GM12878 (cell line): ENCODE measurements around the gene SHD. TPM values are rescaled to one million over a fixed set of nuclear protein-coding genes. Genes with fewer than 3 reads are reported as not detected.

ENCODE experiments used
- ATAC-seq: fragments of 200-7000 bp; cut with Tn5 transposase; 3 replicates; pipeline ENCODE4 v1.9.1; 2020; ENCODE audit warnings: mild to moderate bottlenecking, moderate library complexity
- BruUV-seq: library from RNA; stranded (reverse); fragments of 400-500 nt; replicated peaks from 2 replicates; lab custom pipeline; 2021; lab: Mats Ljungman, UMichigan
- CTCF ChIA-PET: fragments of 300-600 bp; sonication (Branson Sonifier 250); formaldehyde crosslinking; extraction: SDS; loops from one replicate; lab custom pipeline; 2021; ENCODE audit warnings: inconsistent platforms; lab: Yijun Ruan, JAX
- POLR2A ChIA-PET: fragments of 350-600 bp; formaldehyde crosslinking; extraction: SDS; loops from one replicate; lab custom pipeline; 2021; ENCODE audit warnings: inconsistent platforms; lab: Charles Lee
- RAD21 ChIA-PET: fragments of 300-600 bp; sonication (Branson Sonifier 250); formaldehyde crosslinking; loops from one replicate; lab custom pipeline; 2023; ENCODE audit warnings: antibody characterized with exemption; ENCODE audit not compliant: unreplicated experiment; lab: Charles Lee
- SMC1A ChIA-PET: fragments of 300-600 bp; sonication (Branson Sonifier 250); formaldehyde crosslinking; loops from one replicate; lab custom pipeline; 2023; ENCODE audit not compliant: unreplicated experiment, uncharacterized antibody; lab: Charles Lee
- DNase-seq: peaks from one replicate; pipeline ENCODE4 v3.0.0-alpha.2; 2011; ENCODE audit warnings: low read depth, low spot score
- FAIRE-seq: peaks from 3 replicates; lab custom pipeline; 2011; peaks lifted over from hg19 to GRCh38; lab: Jason Lieb, UNC
- H2AFZ ChIP-seq: 2 replicates; pipeline ENCODE4 v1.6.0; 2011; ENCODE audit warnings: low read depth, low read length, control low read depth; ENCODE audit not compliant: control insufficient read depth
- H3K27ac ChIP-seq: 2 replicates; pipeline ENCODE4 v1.5.1; 2011; ENCODE audit warnings: control low read depth; ENCODE audit not compliant: control insufficient read depth, insufficient read depth
- H3K27me3 ChIP-seq, 2 experiments: replicated peaks in 1 of 2; 2 replicates each; pipeline versions ENCODE4 v1.6.0 to v1.6.1; 2011; ENCODE audit warnings: low read length in 1 of 2; ENCODE audit not compliant: control insufficient read depth in 2 of 2, insufficient read depth in 2 of 2
- H3K36me3 ChIP-seq, 2 experiments: 2 replicates each; pipeline ENCODE4 v1.5.1; 2011; ENCODE audit warnings: low read length in 1 of 2; ENCODE audit not compliant: control insufficient read depth in 2 of 2, insufficient read depth in 2 of 2
- H3K4me1 ChIP-seq: 2 replicates; pipeline ENCODE4 v1.6.1; 2011; ENCODE audit warnings: mild to moderate bottlenecking, low read length, moderate library complexity, mixed read lengths; ENCODE audit not compliant: control insufficient read depth, insufficient read depth
- H3K4me2 ChIP-seq: 2 replicates; pipeline ENCODE4 v1.6.0; 2011; ENCODE audit warnings: control low read depth; ENCODE audit not compliant: control insufficient read depth, insufficient read depth
- H3K4me3 ChIP-seq: fragments of 200-600 bp; sonication (generic); 2 replicates; pipeline ENCODE4 v1.5.1; 2016
- H3K79me2 ChIP-seq: 2 replicates; pipeline ENCODE4 v1.6.0; 2011; ENCODE audit warnings: low read length; ENCODE audit not compliant: control insufficient read depth, insufficient read depth
- H3K9ac ChIP-seq: 2 replicates; pipeline ENCODE4 v1.8.0; 2011; ENCODE audit warnings: low read length, control low read depth, mixed read lengths; ENCODE audit not compliant: control insufficient read depth, insufficient read depth
- H3K9me3 ChIP-seq: replicated peaks from 3 replicates; pipeline ENCODE4 v1.5.1; 2011; ENCODE audit warnings: mild to moderate bottlenecking, low read length; ENCODE audit not compliant: control insufficient read depth, insufficient read depth
- H4K20me1 ChIP-seq: 2 replicates; pipeline ENCODE4 v1.6.0; 2011; ENCODE audit not compliant: control insufficient read depth, insufficient read depth
- ASH2L ChIP-seq: fragments of 300-600, 200-600 bp; sonication (generic); IDR thresholded peaks from 2 replicates; pipeline ENCODE4 v1.6.1; 2017; ENCODE audit warnings: low read depth, mild to moderate bottlenecking, borderline replicate concordance
- BACH1 ChIP-seq: fragments of 450-650 bp; IDR thresholded peaks from 2 replicates; pipeline ENCODE4 v1.6.1; 2017; ENCODE audit warnings: mild to moderate bottlenecking, borderline replicate concordance
- BMI1 ChIP-seq: fragments of 450-650 bp; IDR thresholded peaks from 2 replicates; pipeline ENCODE4 v1.6.1; 2016; ENCODE audit warnings: mild to moderate bottlenecking, moderate library complexity, borderline replicate concordance
- CHD4 ChIP-seq: fragments of 200-600 bp; sonication (generic); IDR thresholded peaks from 2 replicates; pipeline ENCODE4 v1.6.1; 2016; ENCODE audit warnings: mild to moderate bottlenecking
- GATAD2B ChIP-seq: fragments of 450-650 bp; conservative IDR thresholded peaks from 2 replicates; pipeline ENCODE4 v1.6.1; 2017; ENCODE audit warnings: low read depth, mild to moderate bottlenecking, moderate library complexity
- HDAC2 ChIP-seq: fragments of 200-600 bp; sonication (generic); IDR thresholded peaks from 2 replicates; pipeline ENCODE4 v1.6.1; 2017
- HDGF ChIP-seq: fragments of 450-650 bp; IDR thresholded peaks from 2 replicates; pipeline ENCODE4 v1.6.1; 2016; ENCODE audit warnings: antibody characterized with exemption
- IKZF2 ChIP-seq, 2 experiments: fragments of 450-650 bp; IDR thresholded peaks; 2 replicates each; pipeline ENCODE4 v1.6.1; 2017; ENCODE audit warnings: mild to moderate bottlenecking in 2 of 2, moderate library complexity in 2 of 2
- JUND ChIP-seq: IDR thresholded peaks from 2 replicates; pipeline ENCODE4 v1.6.1; 2012; ENCODE audit warnings: low read depth, mild to moderate bottlenecking, low read length, improper control_type of control experiment, moderate library complexity
- NR2F1 ChIP-seq: fragments of 450-650 bp; conservative IDR thresholded peaks from 2 replicates; pipeline ENCODE4 v1.6.1; 2017; ENCODE audit warnings: mild to moderate bottlenecking
- PAX8 ChIP-seq: fragments of 450-650 bp; IDR thresholded peaks from 2 replicates; pipeline ENCODE4 v1.6.1; 2017; ENCODE audit warnings: mild to moderate bottlenecking, moderate library complexity
- TAF1 ChIP-seq: IDR thresholded peaks from 2 replicates; pipeline ENCODE4 v1.6.1; 2011; ENCODE audit warnings: mild to moderate bottlenecking, low read depth, low read length, borderline replicate concordance
- ZNF384 ChIP-seq: IDR thresholded peaks from 2 replicates; pipeline ENCODE4 v1.6.1; 2012; ENCODE audit warnings: low read depth, mild to moderate bottlenecking, low read length, improper control_type of control experiment, borderline replicate concordance
- WGBS: methylation state at CpG from one replicate; pipeline ENCODE4 v1.1.6; 2016; ENCODE audit warnings: low lambda C conversion rate; ENCODE audit not compliant: insufficient replicate concordance, insufficient coverage; ENCODE audit errors: missing lambda C conversion rate; 5-methylcytosine and 5-hydroxymethylcytosine counted together
- in situ Hi-C: fragments of 300-500 bp; cut with MboI; formaldehyde crosslinking; loops from 9 replicates; pipeline ENCODE4 v1.14.3; 2018; ENCODE audit warnings: mixed read lengths
- intact Hi-C: fragments of 100-400 bp; cut with micrococcal nuclease; formaldehyde crosslinking; loops from one replicate; pipeline ENCODE4 v1.14.2; 2022; ENCODE audit not compliant: unreplicated experiment
- polyA plus RNA-seq, 11 experiments: library from polyadenylated mRNA; depleted of rRNA in 4 of 11; unstranded in 6 of 11; stranded (reverse) in 5 of 11; fragments of >200 nt; fragmentation: Nextera tagmentation in 4 of 11; fragmentation: Illumina TruSeq in 1 of 11; extraction: Ambion mirVana in 4 of 11; extraction: Trizol in 1 of 11; gene quantifications; 1 replicate in 1 of 11; 2 replicates in 10 of 11; pipeline versions ENCODE4 v1.2.1 to v1.2.3, GENCODE V29; 2011 to 2016; ENCODE audit warnings: inconsistent platforms in 2 of 11, missing spikeins in 2 of 11, low read depth in 1 of 11
- total RNA-seq, 4 experiments: library from RNA; depleted of rRNA in 3 of 4; stranded (reverse); fragments of >200 nt in 3 of 4; fragmentation: Illumina TruSeq in 1 of 4; extraction: Trizol in 1 of 4; gene quantifications; 2 replicates each; pipeline versions ENCODE4 v1.2.1 to v1.2.3, GENCODE V29; 2013 to 2021
- TF ChIP-seq, protein P1 (sequence below): IDR thresholded peaks from 2 replicates; pipeline ENCODE4 v1.6.1; 2011; ENCODE audit warnings: mild to moderate bottlenecking, low read depth, low read length, moderate library complexity; ENCODE audit not compliant: insufficient replicate concordance
- TF ChIP-seq, protein P2 (sequence below): IDR thresholded peaks from 2 replicates; pipeline ENCODE4 v1.6.1; 2011; ENCODE audit warnings: low read depth, low read length, improper control_type of control experiment, borderline replicate concordance

Gene SHD
- total and polyA plus RNA-seq, 10 of the 15 experiments (the other 5 are each of a cell fraction or from before 2014, with no cell fraction given): 0.09 TPM; not detected in 9

GRCh38 chr19:4310247-4311121, 31.4 kb downstream of the SHD start:
- ChIA-PET CTCF (no interaction called here), RAD21 (no interaction called here), SMC1A (no interaction called here), POLR2A (no interaction called here)
- ATAC-seq (no peak; the same call in 1 of the 3 replicates), DNase-seq (no peak), FAIRE-seq (no peak)
- no peak for TF ChIP-seq HDGF
- no peak for TF ChIP-seq IKZF2 (IDR thresholded peaks at IDR 0.05)
- TF ChIP-seq ASH2L: no peak
- Histone ChIP-seq H2AFZ (no peak overlapping the region), H3K9ac (no peak overlapping the region), H3K79me2 (no peaks in the 10 kb centered on the region), H3K27me3 (no peaks in the 10 kb centered on the region), H3K27ac (no peak overlapping the region), H3K4me2 (no peak overlapping the region), H3K9me3 (no peaks in the 10 kb centered on the region), H3K4me1 (no peaks in the 10 kb centered on the region), H4K20me1 (no peaks in the 10 kb centered on the region), H3K4me3 (no peak overlapping the region), H3K36me3 (no peaks in the 10 kb centered on the region)
- BruUV-seq: no TSS peak
- intact Hi-C loops (no loop called here), in situ Hi-C loops (no loop called here)
- 77% methylated on average over 22 of the region's 22 CpGs for WGBS

DNA sequence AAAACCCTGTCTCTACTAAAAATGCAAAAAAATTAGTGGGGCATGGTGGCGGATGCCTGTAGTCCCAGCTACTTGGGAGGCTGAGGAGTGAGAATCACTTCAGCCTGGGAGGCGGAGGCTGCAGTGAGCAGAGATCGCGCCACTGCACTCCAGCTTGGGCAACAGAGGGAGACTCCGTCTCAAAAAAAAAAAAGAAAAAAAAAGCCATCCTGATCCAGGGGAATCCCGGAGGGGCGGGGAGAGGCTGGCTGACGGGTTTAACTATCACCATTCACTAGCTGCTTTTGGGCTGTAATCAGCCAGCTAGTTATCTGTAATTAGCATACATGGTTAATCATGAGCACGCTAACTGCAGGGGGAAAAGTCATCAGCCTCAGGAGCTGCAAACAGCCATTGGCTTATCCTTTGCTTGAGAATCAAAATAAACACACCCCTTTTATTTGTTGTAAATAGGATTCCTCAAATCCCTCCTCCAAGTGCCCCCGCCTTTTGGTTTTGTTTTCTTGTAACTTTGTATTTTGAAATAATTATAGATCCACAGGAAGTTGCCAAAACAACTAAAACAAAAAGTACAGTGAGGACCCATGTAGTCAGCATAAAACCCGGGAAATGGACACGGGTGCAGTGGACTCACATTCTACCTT, 34.9 kb downstream of the SHD start:
- H3K27me3 ChIP-seq: no peaks in the 10 kb centered on the region
- no TSS peak for BruUV-seq
- 58% methylated on average over 9 of the region's 12 CpGs for WGBS
- no peaks in the 10 kb centered on the region for H3K4me1 ChIP-seq
- intact Hi-C loops (no loop called here), in situ Hi-C loops (no loop called here)
- H3K4me2 ChIP-seq: no peak overlapping the region
- ChIA-PET POLR2A (no interaction called here), CTCF (interaction anchor here (1.2 to 1.3 kb wide), 2 partner anchors 9 to 41 kb away, joined by 3 read pairs; no protein-coding TSS in a partner anchor), SMC1A (no interaction called here), RAD21 (no interaction called here)
- no peak overlapping the region for H3K9ac ChIP-seq
- ATAC-seq (no peak), FAIRE-seq (no peak), DNase-seq (no peak)
- no peak overlapping the region for H2AFZ ChIP-seq
- H3K36me3 ChIP-seq: no peaks in the 10 kb centered on the region
- no peak overlapping the region for H3K4me3 ChIP-seq
- no peaks in the 10 kb centered on the region for H3K79me2 ChIP-seq
- H3K9me3 ChIP-seq: no peaks in the 10 kb centered on the region; the same call in 2 of the 3 replicates
- H3K27ac ChIP-seq: no peak overlapping the region
- H4K20me1 ChIP-seq: no peaks in the 10 kb centered on the region
- TF ChIP-seq GATAD2B (no peak), HDAC2 (no peak), TAF1 (no peak), CHD4 (no peak), BMI1 (no peak), PAX8 (no peak), ZNF384 (no peak), BACH1 (no peak), NR2F1 (no peak), JUND (no peak)
- TF ChIP-seq, protein P1, sequence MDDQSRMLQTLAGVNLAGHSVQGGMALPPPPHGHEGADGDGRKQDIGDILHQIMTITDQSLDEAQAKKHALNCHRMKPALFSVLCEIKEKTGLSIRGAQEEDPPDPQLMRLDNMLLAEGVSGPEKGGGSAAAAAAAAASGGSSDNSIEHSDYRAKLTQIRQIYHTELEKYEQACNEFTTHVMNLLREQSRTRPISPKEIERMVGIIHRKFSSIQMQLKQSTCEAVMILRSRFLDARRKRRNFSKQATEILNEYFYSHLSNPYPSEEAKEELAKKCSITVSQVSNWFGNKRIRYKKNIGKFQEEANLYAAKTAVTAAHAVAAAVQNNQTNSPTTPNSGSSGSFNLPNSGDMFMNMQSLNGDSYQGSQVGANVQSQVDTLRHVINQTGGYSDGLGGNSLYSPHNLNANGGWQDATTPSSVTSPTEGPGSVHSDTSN: no peak
- TF ChIP-seq, protein P2, sequence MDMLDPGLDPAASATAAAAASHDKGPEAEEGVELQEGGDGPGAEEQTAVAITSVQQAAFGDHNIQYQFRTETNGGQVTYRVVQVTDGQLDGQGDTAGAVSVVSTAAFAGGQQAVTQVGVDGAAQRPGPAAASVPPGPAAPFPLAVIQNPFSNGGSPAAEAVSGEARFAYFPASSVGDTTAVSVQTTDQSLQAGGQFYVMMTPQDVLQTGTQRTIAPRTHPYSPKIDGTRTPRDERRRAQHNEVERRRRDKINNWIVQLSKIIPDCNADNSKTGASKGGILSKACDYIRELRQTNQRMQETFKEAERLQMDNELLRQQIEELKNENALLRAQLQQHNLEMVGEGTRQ: no peak
